GM12878 (cell line): ENCODE measurements around the gene CSRNP2.

Experiments used
- E2F8 ChIP-seq: fragments of 450-650 bp; IDR thresholded peaks from 2 replicates; pipeline ENCODE4 v1.6.1; 2018; ENCODE audit warnings: mild to moderate bottlenecking, low read depth, moderate library complexity; ENCODE audit not compliant: partially characterized antibody
- POLR2A ChIP-seq: IDR thresholded peaks from 2 replicates; pipeline ENCODE4 v1.6.1; 2011; ENCODE audit warnings: low read depth, mild to moderate bottlenecking, low read length
- POLR2AphosphoS5 ChIP-seq: IDR thresholded peaks from 2 replicates; pipeline ENCODE4 v1.6.1; 2011; ENCODE audit warnings: mild to moderate bottlenecking, low read length, inconsistent platforms
- TAF1 ChIP-seq: IDR thresholded peaks from 2 replicates; pipeline ENCODE4 v1.6.1; 2011; ENCODE audit warnings: mild to moderate bottlenecking, low read depth, low read length, borderline replicate concordance
- YY1 ChIP-seq: IDR thresholded peaks from 2 replicates; pipeline ENCODE4 v1.6.1; 2011; ENCODE audit warnings: low read depth, mild to moderate bottlenecking, low read length
- TF ChIP-seq, protein P1 (sequence below), 3 experiments: IDR thresholded peaks in 2 of 3; conservative IDR thresholded peaks in 1 of 3; 2 replicates each; pipeline ENCODE4 v1.5.1; 2011; ENCODE audit warnings: low read depth in 3 of 3, low read length in 3 of 3, mild to moderate bottlenecking in 3 of 3, control low read depth in 2 of 3, moderate library complexity in 2 of 3, inconsistent platforms in 1 of 3, mixed read lengths in 1 of 3; ENCODE audit not compliant: control insufficient read depth in 2 of 3, insufficient read depth in 1 of 3; ENCODE audit errors: extremely low read depth in 1 of 3
- TF ChIP-seq, protein P2 (sequence below): IDR thresholded peaks from 2 replicates; pipeline ENCODE4 v1.6.1; 2012; ENCODE audit warnings: mild to moderate bottlenecking, low read depth, low read length

- TF ChIP-seq TAF1 = no peak
- TF ChIP-seq E2F8 = no peak
- TF ChIP-seq, protein P1, sequence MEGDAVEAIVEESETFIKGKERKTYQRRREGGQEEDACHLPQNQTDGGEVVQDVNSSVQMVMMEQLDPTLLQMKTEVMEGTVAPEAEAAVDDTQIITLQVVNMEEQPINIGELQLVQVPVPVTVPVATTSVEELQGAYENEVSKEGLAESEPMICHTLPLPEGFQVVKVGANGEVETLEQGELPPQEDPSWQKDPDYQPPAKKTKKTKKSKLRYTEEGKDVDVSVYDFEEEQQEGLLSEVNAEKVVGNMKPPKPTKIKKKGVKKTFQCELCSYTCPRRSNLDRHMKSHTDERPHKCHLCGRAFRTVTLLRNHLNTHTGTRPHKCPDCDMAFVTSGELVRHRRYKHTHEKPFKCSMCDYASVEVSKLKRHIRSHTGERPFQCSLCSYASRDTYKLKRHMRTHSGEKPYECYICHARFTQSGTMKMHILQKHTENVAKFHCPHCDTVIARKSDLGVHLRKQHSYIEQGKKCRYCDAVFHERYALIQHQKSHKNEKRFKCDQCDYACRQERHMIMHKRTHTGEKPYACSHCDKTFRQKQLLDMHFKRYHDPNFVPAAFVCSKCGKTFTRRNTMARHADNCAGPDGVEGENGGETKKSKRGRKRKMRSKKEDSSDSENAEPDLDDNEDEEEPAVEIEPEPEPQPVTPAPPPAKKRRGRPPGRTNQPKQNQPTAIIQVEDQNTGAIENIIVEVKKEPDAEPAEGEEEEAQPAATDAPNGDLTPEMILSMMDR (IDR thresholded peaks at IDR 0.05 in 2 of 3, conservative IDR thresholded peaks at IDR 0.05 in 1 of 3; ENCODE audit: control insufficient read depth in 2 of 3, extremely low read depth in 1 of 3, insufficient read depth in 1 of 3, low read depth in 3 of 3, low read length in 3 of 3) = no peak
- TF ChIP-seq POLR2AphosphoS5 = no peak
- no peak for TF ChIP-seq POLR2A
- TF ChIP-seq, protein P2, sequence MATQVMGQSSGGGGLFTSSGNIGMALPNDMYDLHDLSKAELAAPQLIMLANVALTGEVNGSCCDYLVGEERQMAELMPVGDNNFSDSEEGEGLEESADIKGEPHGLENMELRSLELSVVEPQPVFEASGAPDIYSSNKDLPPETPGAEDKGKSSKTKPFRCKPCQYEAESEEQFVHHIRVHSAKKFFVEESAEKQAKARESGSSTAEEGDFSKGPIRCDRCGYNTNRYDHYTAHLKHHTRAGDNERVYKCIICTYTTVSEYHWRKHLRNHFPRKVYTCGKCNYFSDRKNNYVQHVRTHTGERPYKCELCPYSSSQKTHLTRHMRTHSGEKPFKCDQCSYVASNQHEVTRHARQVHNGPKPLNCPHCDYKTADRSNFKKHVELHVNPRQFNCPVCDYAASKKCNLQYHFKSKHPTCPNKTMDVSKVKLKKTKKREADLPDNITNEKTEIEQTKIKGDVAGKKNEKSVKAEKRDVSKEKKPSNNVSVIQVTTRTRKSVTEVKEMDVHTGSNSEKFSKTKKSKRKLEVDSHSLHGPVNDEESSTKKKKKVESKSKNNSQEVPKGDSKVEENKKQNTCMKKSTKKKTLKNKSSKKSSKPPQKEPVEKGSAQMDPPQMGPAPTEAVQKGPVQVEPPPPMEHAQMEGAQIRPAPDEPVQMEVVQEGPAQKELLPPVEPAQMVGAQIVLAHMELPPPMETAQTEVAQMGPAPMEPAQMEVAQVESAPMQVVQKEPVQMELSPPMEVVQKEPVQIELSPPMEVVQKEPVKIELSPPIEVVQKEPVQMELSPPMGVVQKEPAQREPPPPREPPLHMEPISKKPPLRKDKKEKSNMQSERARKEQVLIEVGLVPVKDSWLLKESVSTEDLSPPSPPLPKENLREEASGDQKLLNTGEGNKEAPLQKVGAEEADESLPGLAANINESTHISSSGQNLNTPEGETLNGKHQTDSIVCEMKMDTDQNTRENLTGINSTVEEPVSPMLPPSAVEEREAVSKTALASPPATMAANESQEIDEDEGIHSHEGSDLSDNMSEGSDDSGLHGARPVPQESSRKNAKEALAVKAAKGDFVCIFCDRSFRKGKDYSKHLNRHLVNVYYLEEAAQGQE = no peak
- TF ChIP-seq YY1 = no peak
Observed at GRCh38 chr12:51025338-51025835, 58.0 kb downstream of the CSRNP2 start.
